Measurements from ENCODE around the gene SAFB2.

DNA sequence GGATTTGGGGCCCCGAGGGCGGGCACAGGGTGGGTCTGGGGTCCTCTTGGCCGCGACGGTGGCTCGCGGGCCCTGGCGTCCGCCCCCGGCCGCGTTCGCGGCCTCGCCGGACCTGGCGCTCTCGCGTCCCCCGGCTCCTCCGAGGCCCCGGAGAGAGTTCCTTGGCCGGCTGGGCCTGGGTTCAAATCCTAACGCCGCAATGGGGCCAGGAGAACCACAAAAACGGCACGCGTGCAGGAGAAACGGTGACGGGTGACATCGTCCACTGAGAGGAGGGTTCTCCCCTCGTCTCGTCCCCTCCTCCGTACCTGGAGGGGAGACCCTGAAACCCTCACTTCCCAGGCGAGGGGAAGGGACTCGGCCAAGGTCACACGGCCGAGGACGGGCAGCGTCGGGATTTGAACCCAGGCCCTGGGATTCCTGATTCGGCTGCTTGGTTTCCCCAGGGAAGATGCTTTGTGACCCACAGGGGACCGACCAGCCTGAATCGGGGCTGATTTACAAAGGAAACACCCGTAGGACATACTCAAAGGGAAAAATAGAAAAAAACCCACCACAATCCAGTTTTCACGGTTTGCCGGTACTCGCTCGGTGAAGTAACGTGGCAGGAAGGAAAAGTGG lies 931 bp upstream of the SAFB2 start:
- no peak for TF ChIP-seq EZH2 (IDR thresholded peaks at IDR 0.05)
- TF ChIP-seq, protein P1, sequence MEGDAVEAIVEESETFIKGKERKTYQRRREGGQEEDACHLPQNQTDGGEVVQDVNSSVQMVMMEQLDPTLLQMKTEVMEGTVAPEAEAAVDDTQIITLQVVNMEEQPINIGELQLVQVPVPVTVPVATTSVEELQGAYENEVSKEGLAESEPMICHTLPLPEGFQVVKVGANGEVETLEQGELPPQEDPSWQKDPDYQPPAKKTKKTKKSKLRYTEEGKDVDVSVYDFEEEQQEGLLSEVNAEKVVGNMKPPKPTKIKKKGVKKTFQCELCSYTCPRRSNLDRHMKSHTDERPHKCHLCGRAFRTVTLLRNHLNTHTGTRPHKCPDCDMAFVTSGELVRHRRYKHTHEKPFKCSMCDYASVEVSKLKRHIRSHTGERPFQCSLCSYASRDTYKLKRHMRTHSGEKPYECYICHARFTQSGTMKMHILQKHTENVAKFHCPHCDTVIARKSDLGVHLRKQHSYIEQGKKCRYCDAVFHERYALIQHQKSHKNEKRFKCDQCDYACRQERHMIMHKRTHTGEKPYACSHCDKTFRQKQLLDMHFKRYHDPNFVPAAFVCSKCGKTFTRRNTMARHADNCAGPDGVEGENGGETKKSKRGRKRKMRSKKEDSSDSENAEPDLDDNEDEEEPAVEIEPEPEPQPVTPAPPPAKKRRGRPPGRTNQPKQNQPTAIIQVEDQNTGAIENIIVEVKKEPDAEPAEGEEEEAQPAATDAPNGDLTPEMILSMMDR (IDR thresholded peaks at IDR 0.05 in 2 of 3, conservative IDR thresholded peaks at IDR 0.05 in 1 of 3; ENCODE audit: borderline replicate concordance in 1 of 3, insufficient read depth in 1 of 3, low read depth in 2 of 3, low read length in 2 of 3) = no peak
- TF ChIP-seq EZH2phosphoT487 (IDR thresholded peaks at IDR 0.05; ENCODE audit: borderline replicate concordance) = no peak
- TF ChIP-seq POLR2A (IDR thresholded peaks at IDR 0.05; ENCODE audit: borderline replicate concordance, extremely low read depth, insufficient read depth, insufficient read length) = no peak
- TF ChIP-seq EGR1 (IDR thresholded peaks at IDR 0.05; ENCODE audit: low read depth) = no peak
- no peak for TF ChIP-seq ZNF274 (IDR thresholded peaks at IDR 0.05; ENCODE audit: low read depth, low read length)
